ENCODE data around the gene CLASRP. TPM values are rescaled to one million over a fixed set of nuclear protein-coding genes. Genes with fewer than 3 reads are reported as not detected.

CLASRP gene
- total RNA-seq, 1 donor from 2014 or later = 45.6 TPM

- DNase-seq (ENCODE audit: low spot score) = no peak
- intact Hi-C loops (cut with DNase I) = no loop called here
Observed at GRCh38 chr19:45016388-45017314, 22.2 kb upstream of the CLASRP start.

GRCh38 chr19:45019187-45019586, 19.7 kb upstream of the CLASRP start:
- no peak for DNase-seq (ENCODE audit: low spot score)
- intact Hi-C loops (cut with DNase I) = no loop called here

GRCh38 chr19:45020071-45020470, 18.8 kb upstream of the CLASRP start:
- intact Hi-C loops (cut with DNase I) = no loop called here
- no peak for DNase-seq (ENCODE audit: low spot score)

- intact Hi-C loops (cut with DNase I) = no loop called here
- no peak for DNase-seq (ENCODE audit: low spot score)
Observed at GRCh38 chr19:45021971-45022370, 16.9 kb upstream of the CLASRP start.

GRCh38 chr19:45023048-45023447, 15.8 kb upstream of the CLASRP start:
- intact Hi-C loops (cut with DNase I) = no loop called here
- DNase-seq (ENCODE audit: low spot score) = no peak

GRCh38 chr19:45025264-45025663, 13.6 kb upstream of the CLASRP start:
- DNase-seq (ENCODE audit: low spot score) = no peak

GRCh38 chr19:45027371-45027770, 11.5 kb upstream of the CLASRP start:
- intact Hi-C loops (cut with DNase I) = no loop called here

More at GRCh38 chr19:45025264-45025663, 13.6 kb upstream of the CLASRP start:
- intact Hi-C loops (cut with DNase I) = no loop called here

GRCh38 chr19:45030825-45031224, 8.0 kb upstream of the CLASRP start:
- intact Hi-C loops (cut with DNase I) = no loop called here
- no peak for DNase-seq (ENCODE audit: low spot score)

More at GRCh38 chr19:45027371-45027770, 11.5 kb upstream of the CLASRP start:
- DNase-seq (ENCODE audit: low spot score) = no peak

- no peak for DNase-seq (ENCODE audit: low spot score)
- intact Hi-C loops (cut with DNase I) = no loop called here
Observed at GRCh38 chr19:45032421-45032820, 6.4 kb upstream of the CLASRP start.

- no peak for DNase-seq (ENCODE audit: low spot score)
- intact Hi-C loops (cut with DNase I) = loop anchor here (5.0 kb wide), 1 partner anchor 42 kb away; the partner anchor contains the start of genes GEMIN7 and ZNF296
Observed at GRCh38 chr19:45035755-45036154, 3.1 kb upstream of the CLASRP start.

GRCh38 chr19:45037393-45038169, 1.3 kb upstream of the CLASRP start:
- intact Hi-C loops (cut with DNase I) = loop anchor here (2.0 to 5.0 kb wide), 2 partner anchors 37 to 40 kb away; partner anchors contain the start of genes GEMIN7, RELB and ZNF296

GRCh38 chr19:45040059-45040771, 1.4 kb downstream of the CLASRP start:
- intact Hi-C loops (cut with DNase I) = no loop called here

More at GRCh38 chr19:45037393-45038169, 1.3 kb upstream of the CLASRP start:
- DNase-seq (ENCODE audit: low spot score) = no peak

GRCh38 chr19:45041125-45041524, 2.3 kb downstream of the CLASRP start:
- intact Hi-C loops (cut with DNase I) = no loop called here
- no peak for DNase-seq (ENCODE audit: low spot score)

More at GRCh38 chr19:45040059-45040771, 1.4 kb downstream of the CLASRP start:
- DNase-seq (ENCODE audit: low spot score) = no peak

- no peak for DNase-seq (ENCODE audit: low spot score)
- intact Hi-C loops (cut with DNase I) = no loop called here
Observed at GRCh38 chr19:45045671-45046353, 7.0 kb downstream of the CLASRP start.

GRCh38 chr19:45046355-45046754, 7.5 kb downstream of the CLASRP start:
- intact Hi-C loops (cut with DNase I) = no loop called here
- no peak for DNase-seq (ENCODE audit: low spot score)

- intact Hi-C loops (cut with DNase I) = no loop called here
- no peak for DNase-seq (ENCODE audit: low spot score)
Observed at GRCh38 chr19:45047188-45047797, 8.4 kb downstream of the CLASRP start.

GRCh38 chr19:45049073-45049736, 10.4 kb downstream of the CLASRP start:
- no peak for DNase-seq (ENCODE audit: low spot score)

GRCh38 chr19:45050036-45050435, 11.2 kb downstream of the CLASRP start:
- no peak for DNase-seq (ENCODE audit: low spot score)
- intact Hi-C loops (cut with DNase I) = no loop called here

More at GRCh38 chr19:45049073-45049736, 10.4 kb downstream of the CLASRP start:
- intact Hi-C loops (cut with DNase I) = no loop called here

Measured in cardiac septum (tissue), 1 donor.